Activated CD8-positive, alpha-beta memory T cell treated with anti-CD3 and anti-CD28 coated beads, Interleukin-2, amount 50 U/mL, for 24 hours (primary cell): ENCODE measurements around the gene DLGAP1.
"Not testable (repeated sequence)": the region's sequence is repeated elsewhere in the genome, so short reads cannot be mapped to it uniquely, and the experiment has no call there.

Source experiments
- DNase-seq: peaks from one replicate; pipeline ENCODE4 v3.0.0-alpha.2; 2020; ENCODE audit errors: extremely low read depth

Gene DLGAP1

GRCh38 chr18:4078246-4078645 lies 376.9 kb downstream of the DLGAP1 start:
- DNase-seq: no peak

- DNase-seq: no peak
These were observed 377.4 kb downstream of the DLGAP1 start for GRCh38 chr18:4077721-4078120.

GRCh38 chr18:4077204-4077603 lies 377.9 kb downstream of the DLGAP1 start:
- DNase-seq: no peak

- no peak for DNase-seq
These were observed 380.5 kb downstream of the DLGAP1 start for GRCh38 chr18:4074647-4075046.

- no peak for DNase-seq
These were observed 385.9 kb downstream of the DLGAP1 start for GRCh38 chr18:4069183-4069582.

GRCh38 chr18:4068552-4069158 lies 386.5 kb downstream of the DLGAP1 start:
- DNase-seq: no peak

- no peak for DNase-seq
These were observed 391.6 kb downstream of the DLGAP1 start for GRCh38 chr18:4063545-4063944.

GRCh38 chr18:4060427-4061281 lies 394.5 kb downstream of the DLGAP1 start:
- DNase-seq: no peak

- no peak for DNase-seq
These were observed 396.9 kb downstream of the DLGAP1 start for GRCh38 chr18:4058179-4058578.

- no peak for DNase-seq
These were observed 414.6 kb downstream of the DLGAP1 start for GRCh38 chr18:4040391-4041092.

- DNase-seq: no peak
These were observed 419.6 kb downstream of the DLGAP1 start for GRCh38 chr18:4035521-4035920.

GRCh38 chr18:4034815-4035214 lies 420.3 kb downstream of the DLGAP1 start:
- DNase-seq: not testable (repeated sequence)

- no peak for DNase-seq
These were observed 428.6 kb downstream of the DLGAP1 start for GRCh38 chr18:4026542-4026941.

GRCh38 chr18:4024702-4025101 lies 430.4 kb downstream of the DLGAP1 start:
- DNase-seq: no peak

- DNase-seq: not testable (repeated sequence)
These were observed 432.4 kb downstream of the DLGAP1 start for GRCh38 chr18:4022749-4023148.

GRCh38 chr18:4020026-4020425 lies 435.1 kb downstream of the DLGAP1 start:
- no peak for DNase-seq

GRCh38 chr18:4017480-4017879 lies 437.6 kb downstream of the DLGAP1 start:
- DNase-seq: no peak

GRCh38 chr18:4016391-4017049 lies 438.6 kb downstream of the DLGAP1 start:
- DNase-seq: no peak

GRCh38 chr18:4007846-4008245 lies 447.3 kb downstream of the DLGAP1 start:
- DNase-seq: no peak

GRCh38 chr18:4004183-4004829 lies 450.8 kb downstream of the DLGAP1 start:
- no peak for DNase-seq

GRCh38 chr18:3998698-3999333 lies 456.3 kb downstream of the DLGAP1 start:
- no peak for DNase-seq
